GM18907 (cell line): Measurements from ENCODE around the gene TCEA3.

Experiments used
- ATAC-seq: cut with Tn5 transposase; IDR thresholded peaks from one replicate; pipeline ENCODE4 v1.9.1; 2021; ENCODE audit warnings: mild to moderate bottlenecking, moderate library complexity; ENCODE audit not compliant: unreplicated experiment

The TCEA3 gene

DNA sequence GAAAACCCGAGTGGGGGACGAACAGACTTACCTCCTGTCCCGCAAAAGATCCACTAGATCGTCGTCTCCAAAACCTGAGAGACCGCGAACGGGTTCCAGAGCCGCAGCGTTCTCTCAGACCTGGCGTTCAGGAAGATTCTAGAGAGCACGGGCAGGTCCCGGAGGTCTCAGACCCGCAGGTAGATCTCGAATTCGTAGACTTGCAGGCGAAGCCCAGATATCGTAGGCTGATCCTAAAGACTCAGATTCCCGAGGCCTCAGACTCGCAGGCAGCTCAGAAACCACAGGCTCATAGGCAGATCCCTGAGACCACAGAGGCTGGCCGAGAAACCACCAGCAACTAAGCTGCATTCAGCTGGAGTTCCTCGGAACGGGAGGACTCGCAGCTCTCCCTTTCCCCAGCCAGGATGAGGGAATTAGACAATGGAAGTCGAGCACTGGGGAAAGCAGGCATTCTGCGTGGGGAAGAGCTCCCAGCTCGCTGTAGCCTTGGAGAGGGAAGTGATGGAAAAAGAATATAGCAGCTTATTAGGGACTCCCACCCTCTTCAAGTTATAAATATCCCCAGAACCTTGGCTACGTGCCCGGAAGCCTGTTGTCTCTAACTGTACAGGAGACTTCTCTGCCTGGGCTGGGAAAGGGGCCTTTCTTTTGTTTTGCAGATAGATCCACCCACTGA is 55.1 kb downstream of the TCEA3 start, which contains the start of gene ZNF436:
Gene ZNF436, minus strand, starts transcription at position 502 of the 679 bp plus-strand sequence. CDS start 1,831 bp downstream, outside the sequence.
- no peak for ATAC-seq

DNA sequence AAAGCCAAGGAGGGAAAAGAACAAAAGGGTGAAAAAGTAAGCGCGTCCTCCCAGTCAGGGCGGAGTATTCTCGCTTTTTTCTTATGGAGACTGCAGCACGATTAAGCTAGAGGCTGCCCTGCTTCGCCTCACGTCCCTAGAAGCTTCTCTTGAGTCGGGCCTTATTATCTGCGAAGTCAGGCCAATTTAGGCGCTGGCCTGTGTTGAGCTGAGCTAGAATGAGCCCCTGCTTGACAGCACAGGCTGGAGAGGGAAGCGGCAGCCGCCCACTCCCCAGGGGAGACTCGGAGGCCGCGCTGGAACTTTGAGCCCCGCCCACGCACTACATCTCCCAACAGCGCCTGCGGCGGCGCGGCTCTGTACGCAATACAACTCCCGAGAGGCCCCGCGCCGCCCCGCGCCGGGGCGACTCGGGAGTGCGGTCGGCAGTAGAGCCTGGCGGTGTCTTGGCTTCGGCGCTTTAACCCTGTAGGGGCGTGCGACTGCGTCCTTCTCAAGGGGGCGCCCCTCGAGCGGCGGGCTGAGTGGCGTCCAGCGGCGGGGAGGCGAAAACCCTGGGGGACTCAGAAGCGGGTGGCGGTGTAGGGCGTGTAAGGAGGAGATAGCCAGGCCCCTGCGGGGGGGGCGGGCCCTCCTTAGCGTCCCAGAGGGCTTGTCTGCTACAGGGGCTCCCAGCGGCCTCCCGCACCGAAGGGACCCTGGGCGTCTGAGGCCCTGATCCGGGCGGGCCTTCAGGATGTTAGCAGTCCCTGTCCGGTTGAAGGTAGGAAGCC is 55.8 kb downstream of the TCEA3 start:
- ATAC-seq, result peak; percentile 71

DNA sequence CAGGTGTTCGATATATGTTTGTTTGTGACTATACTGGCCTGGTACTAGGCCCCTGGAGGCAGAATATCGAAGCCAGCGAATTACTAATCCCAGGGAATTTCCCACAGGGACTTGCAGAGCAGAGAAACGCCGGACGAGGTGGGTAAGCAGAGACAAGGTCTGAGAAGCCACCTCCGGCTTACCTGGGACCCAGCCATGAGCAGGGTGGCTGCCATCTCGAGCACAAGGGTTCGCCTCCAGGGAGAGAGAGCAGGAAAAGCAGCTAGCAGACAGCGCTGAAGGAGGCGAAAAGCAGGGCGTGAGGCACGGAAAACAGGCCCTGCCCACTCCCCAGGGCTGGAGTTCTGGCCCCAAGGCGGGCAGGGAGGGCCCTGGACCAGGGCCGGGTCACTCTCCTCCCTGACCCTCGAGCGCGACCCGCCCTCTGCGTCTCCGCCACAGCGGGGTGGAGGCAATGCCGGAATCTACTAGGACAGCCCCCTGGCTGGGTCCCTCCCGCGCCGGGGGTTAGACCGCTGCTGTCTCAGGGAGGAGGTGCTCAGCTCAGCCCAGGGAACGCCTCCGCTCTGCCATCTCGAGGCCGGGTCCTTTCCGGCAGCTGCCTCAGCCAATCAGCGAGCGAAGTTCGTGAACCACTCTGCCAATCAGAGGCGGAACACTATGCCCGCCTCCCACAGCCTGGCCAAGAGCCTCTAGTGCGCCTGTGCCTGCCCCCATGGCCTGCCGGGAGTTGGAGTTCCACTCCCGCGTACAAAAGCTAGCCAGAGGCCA is 56.6 kb downstream of the TCEA3 start:
- ATAC-seq, result peak; percentile 92

DNA sequence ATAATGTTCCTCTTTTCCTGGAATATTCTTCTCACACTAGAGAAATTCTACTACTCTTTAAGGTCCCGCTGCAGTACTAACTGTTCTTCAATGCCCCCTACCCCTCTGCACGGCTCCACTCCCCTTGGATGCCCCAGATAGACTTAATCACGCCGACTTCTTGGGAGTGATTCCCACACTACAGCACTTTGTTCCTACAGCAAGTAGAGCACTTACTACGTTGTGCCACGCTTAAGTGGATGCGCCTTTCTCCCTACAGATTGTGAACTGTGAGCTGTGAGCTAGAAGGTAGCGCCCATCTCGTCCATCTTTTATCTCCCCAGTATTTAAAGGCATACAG is 57.1 kb downstream of the TCEA3 start:
- ATAC-seq, result no peak

DNA sequence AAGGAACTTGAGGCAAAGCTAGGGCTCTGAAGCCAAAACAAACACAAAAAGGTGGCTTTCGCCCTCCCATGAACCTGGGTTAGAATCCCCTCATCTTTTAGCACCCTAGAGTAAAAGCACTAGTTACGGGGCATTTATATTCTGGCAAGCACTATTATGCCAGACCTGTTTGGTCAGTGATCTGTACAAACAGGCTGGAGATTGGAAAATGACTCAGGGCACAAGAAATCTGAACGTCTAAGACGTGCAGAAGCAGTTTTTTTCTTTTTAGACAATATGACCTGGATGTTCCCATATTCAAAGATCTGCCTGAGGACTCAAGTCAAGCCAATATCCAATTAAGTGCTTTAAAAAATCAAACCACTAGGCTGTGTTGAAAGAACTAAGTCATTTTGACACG is 58.0 kb downstream of the TCEA3 start:
- no peak for ATAC-seq

DNA sequence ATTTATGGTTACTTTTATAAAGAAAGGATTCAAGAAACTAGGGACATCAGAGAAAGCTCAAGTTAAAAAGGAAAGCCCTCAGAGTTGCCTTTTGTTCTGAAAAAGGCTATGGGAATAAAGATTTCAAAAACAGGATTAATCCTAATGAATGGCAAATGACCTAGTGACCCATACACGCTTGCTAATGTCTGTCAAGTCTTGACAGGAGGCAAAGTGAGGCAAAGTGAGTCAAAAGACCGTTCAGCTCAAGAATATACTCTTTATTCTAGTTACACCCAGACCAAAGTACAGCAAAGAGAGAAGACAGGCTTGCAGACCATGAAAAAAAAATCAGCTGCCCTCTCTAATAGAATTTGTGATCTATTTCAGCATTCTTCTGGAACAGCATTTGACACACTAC is 58.4 kb downstream of the TCEA3 start:
- no peak for ATAC-seq

DNA sequence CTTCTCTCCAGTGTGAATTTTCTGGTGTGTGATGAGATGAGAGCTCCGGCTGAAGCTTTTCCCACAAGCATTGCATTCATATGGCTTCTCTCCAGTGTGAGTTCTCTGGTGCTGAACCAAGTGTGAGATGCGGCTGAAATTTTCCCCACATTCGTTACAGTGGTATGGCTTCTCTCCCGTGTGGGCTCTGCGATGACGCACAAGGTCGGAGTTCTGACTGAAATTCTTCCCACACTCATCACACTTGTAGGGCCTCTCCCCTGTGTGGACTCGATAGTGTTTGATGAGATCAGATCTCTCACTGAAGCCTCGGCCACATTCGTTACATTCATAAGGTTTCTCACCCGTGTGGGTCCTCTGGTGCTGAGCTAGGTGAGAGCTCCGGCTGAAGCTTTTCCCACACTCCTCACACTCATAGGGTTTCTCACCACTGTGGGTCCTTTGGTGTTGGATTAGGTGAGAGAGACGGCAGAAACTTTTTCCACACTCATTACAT is 62.3 kb downstream of the TCEA3 start:
- ATAC-seq, result no peak

DNA sequence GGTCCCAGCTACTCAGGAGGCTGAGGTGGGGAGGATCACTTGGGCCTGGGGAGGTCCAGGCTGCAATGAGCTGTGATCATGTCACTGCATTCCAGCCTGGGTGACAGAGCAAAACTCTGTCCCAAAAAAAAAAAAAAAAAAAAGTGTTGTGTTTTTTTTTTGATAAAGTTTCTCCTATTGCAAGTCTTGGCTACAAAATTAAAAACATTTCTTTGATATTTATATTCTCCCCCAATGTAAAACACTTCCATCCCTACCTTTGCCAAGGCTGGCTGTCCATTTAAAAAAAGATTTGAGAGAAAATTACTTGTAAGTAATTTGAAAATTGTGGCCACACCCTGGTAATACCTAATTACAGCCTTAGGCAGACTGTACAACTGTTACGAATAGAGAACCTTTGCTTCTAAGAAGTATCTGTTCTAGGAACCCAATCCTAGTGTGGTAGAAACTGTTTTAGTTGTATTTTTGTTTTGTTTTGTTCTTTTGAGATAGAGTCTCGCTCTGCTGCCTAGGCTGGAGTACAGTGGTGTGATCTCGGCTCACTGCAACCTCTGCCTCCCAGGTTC is 66.2 kb downstream of the TCEA3 start:
- no peak for ATAC-seq

DNA sequence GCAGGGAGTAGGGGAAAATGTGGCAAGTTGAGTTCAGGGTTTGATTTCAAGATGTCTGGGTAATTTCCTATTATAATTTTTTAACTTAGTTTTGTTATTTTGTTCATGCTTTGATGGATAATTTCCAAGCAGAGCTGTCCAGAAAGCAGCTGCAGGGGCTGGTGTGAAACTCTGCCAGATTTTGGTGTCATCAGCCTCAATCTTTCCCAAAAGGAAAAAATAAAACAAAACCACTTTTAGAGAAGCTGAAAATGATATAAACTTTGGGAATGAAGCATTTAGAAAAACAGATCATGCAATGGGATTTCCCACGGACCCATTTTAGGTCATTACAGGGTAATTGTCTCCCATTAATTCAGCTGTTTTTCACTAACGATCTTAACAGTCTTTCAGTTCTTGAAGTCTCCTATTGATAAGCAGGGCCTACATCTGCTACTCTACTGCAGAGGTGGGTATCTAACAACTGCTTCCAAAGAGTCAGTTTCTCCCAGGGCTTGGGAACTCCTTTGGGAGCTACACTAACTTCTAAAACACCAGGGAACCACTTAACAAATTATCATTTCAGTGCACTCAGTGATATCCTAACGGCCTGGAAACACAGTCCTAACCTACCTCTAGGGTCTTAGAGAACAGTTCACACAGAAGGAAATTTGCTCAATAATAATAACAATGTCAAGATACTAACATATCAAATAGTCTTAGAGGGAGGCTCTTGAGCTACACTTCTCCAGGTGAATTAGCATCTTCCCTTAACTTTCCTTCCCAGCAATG is 67.2 kb downstream of the TCEA3 start:
- no peak for ATAC-seq

DNA sequence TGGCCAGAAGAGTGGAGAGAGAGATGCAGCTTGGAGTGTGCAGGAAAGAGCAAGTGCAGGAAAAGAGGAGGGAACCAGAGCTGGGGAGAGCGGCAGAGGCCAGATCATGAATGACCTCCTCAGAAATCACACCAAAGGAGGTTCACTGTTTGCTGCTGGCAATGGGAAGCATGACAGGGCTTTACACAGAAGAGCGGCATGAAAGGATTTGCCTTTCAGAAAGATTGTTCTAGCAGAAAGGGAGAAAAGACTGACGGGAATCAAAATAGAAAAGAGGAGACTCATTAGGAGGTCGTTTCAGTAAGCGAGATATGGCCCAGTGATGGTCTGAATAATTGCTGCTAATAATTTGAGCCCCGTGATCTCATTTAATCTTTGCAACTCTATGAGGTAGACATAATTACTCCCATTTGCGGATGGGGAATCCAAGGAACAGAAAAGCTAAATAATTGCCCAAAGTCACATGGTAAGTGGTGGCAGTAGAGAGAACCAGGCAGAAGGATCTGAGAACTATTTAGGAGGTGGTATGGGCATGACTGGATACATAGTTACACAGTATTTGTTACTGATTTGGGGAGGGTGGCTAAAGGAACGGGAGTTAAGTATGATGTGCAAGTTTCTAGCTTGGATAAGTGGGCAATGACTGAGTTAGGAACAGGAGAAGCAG is 67.9 kb downstream of the TCEA3 start:
- no peak for ATAC-seq

DNA sequence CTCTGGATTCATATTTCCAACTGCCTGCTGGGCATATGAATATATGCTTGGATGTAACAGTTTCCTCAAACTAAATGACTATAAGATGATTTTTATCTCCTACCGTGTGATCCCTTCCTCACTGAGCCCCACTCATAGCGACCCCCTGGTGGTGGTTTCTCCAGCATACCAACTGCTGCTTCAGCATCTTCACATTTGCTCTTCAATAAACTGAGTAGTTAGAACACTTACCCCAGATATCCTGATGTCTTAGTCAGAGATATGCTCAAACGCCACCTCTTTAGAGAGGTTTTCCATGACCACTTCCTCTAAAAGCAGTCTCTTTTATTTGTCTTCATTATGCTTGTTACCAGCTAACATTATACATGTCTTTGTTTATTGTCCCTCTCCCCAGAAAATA is 70.3 kb downstream of the TCEA3 start:
- no peak for ATAC-seq

DNA sequence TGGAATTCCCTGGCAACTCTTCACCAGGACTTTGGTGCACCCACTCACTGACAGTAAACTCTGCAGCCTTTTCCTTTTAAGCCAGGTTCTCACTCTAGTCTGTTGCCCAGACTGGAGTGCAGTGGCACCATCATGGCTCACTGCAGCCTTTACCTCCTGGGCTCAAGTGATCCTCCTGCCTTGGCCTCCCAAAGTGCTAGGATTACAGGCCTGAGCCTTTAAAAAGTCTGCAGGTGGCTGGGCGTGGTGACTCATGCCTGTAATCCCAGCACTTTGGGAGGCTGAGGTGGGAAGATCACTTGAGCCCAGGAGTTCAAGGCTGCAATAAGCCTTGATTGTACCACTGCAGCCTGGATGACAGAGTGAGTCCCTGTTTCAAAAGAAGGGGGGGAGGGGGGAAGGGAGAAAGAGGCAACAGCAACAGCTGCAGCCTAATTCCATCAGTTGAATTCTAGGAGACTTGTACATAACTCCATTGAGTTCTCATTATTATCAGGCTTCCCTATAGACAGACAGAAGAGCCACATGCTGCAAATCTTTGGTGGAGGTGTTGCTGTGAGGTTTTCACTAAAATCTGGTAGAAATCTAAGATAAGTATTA is 72.4 kb downstream of the TCEA3 start:
- no peak for ATAC-seq

DNA sequence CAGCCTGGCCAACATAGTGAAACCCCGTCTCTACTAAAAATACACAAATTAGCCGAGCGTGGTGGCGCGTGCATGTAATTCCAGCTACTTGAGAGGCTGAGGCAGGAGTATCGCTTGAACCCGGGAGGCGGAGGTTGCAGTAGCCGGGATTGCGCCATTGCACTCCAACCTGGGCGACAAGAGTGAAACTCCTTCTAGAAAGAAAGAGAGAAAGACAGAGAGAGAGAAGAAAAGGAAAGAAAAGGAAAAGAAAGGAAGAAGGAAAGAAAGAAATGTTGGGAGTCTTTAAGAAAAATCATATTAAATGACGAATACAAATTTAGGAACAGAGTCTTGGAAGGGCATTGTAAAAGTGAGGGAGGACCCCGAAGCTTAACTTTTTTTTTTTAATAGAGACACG is 78.6 kb downstream of the TCEA3 start:
- ATAC-seq, result no peak

DNA sequence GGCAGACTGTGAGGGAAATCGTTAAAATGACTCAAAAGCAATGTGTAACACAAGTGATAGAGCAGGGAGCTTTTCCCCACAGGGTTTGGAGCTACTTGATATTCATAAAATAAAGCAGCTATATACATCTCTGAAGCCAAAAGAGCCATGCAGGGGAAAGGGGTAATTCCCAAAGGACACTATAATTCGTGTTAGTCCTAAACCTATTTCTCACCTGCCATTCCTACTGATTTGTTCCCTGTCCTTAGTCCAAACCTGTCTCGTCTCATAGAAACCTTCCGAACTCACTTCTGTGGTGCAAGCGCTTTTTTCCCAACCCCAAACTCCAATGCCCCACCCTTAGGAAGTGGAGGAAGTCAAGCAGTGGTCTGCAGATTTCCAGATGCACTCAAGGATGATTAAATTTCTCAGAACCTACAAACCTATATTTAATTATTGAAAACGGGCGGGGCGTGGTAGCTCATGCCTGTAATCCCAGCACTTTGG is 79.5 kb downstream of the TCEA3 start:
- ATAC-seq, result no peak

DNA sequence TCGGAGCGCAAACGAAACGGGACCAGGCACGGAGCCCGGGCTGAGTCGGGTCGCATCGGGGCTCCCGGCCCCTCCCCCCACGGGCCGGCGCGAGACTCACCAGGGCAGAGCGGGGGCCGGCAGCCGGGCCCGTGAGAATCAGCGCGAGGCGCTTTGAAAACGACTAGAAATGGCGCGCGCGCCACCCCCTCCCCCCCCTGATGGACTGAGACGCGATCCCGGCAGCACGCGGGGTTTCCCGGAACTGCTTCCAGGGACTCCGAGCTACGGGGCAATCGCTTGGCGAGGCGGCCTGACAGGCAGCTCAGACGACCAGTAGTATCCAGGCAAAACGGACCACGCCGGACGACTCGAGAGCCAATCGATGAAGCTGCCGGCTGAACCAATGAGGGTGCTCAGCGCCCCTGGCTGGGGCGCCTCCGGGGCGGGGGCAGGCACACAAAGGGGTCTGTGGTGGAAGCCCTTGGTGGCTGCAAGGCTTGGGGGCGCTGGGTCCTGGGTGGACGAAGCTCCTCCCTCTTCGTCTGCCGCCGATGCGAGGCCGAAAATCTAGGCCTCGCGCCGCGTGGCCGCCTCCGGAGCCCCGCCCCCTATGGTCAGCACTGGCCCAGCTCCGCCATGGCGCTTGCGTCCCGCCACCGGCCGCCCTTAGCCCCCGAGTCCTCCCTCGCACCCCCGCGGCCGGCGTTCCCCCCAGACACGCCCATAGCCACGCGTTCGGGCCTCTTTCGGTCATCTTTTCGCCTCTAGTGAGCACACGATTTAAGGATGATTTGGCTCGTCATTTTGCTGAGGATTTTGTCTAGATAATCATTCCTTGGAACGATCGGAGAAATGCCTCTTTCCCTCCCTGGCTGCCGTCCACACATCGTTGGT is 80.2 kb downstream of the TCEA3 start, which contains the start of gene HNRNPR:
Gene HNRNPR, minus strand, starts transcription at position 174 of the 876 bp plus-strand sequence. CDS start 3,276 bp downstream, outside the sequence.
- ATAC-seq, result peak; percentile 95

DNA sequence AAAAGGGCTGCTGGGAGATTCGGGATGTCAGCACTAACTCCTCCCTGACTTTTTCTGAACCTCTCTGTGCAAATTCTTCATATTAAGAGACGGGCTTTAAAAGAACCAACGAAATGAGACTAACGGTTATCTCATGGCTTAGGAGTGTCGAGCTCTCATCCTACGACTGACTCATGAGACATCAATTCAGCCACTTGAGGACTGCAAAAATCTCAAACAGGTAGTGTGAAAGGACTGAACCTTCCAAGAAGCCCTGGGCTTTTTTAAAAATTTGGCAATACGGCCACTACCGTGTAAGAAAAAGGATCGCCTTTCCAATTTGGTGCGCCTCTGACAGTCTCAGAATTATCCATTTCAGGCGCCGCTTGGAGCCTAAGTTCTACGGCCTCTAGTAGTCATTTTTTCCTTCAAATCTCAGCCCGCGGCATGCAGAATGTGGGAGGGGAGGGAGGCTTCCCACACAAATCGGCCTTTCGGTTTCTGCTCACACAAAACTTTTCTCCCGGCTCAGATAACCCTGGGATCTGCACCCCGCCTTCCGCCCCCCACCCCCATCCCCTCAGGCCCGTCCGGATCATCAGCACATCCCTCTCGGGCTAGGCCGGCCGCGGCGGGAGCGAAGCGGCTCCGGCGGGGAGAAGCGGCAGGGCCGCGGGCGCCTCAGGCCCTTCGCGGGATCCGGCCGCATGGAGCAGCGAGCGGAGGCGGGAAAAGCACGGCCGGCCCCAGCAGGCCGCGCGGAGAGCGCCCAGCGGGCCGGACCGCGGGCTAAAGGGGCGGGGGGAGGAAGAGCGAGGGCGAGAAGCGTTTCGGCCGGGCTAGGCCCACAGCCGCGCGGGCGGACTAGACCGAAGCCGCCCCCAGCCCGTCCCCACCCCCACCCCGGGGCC is 81.1 kb downstream of the TCEA3 start:
- ATAC-seq, result peak; percentile 21
